Stimulated activated CD4-positive, alpha-beta T cell treated with anti-CD3 and anti-CD28 coated beads, Interleukin-12 subunit alpha, Interleukin-12 subunit beta, amount 100 ng/mL, for 24 hours (primary cell): ENCODE data around the gene SV2C.
"Not testable (repeated sequence)": the region's sequence is repeated elsewhere in the genome, so short reads cannot be mapped to it uniquely, and the experiment has no call there.

Source experiments
- DNase-seq, 2 experiments: peaks; one replicate each; pipeline ENCODE4 v3.0.0-alpha.2; 2020; ENCODE audit warnings: low read depth in 2 of 2

Gene SV2C

GRCh38 chr5:76301932-76302331 lies 218.7 kb downstream of the SV2C start:
- DNase-seq = not testable (repeated sequence)

- DNase-seq = not testable (repeated sequence)
These were observed 219.5 kb downstream of the SV2C start for GRCh38 chr5:76302661-76303060.

- no peak for DNase-seq
These were observed 220.7 kb downstream of the SV2C start for GRCh38 chr5:76303921-76304320.

GRCh38 chr5:76305269-76305668 lies 222.1 kb downstream of the SV2C start:
- no peak for DNase-seq

GRCh38 chr5:76305775-76306174 lies 222.6 kb downstream of the SV2C start:
- DNase-seq = no peak

- no peak for DNase-seq
These were observed 227.0 kb downstream of the SV2C start for GRCh38 chr5:76310208-76310607.

- no peak for DNase-seq
These were observed 229.6 kb downstream of the SV2C start for GRCh38 chr5:76312783-76313182.

- no peak for DNase-seq
These were observed 231.5 kb downstream of the SV2C start for GRCh38 chr5:76314643-76315042.

GRCh38 chr5:76319673-76320072 lies 236.5 kb downstream of the SV2C start:
- no peak for DNase-seq

- DNase-seq = not testable (repeated sequence)
These were observed 240.3 kb downstream of the SV2C start for GRCh38 chr5:76323494-76323893.

- DNase-seq = no peak
These were observed 242.1 kb downstream of the SV2C start for GRCh38 chr5:76325326-76325725.

- DNase-seq = no peak
These were observed 242.8 kb downstream of the SV2C start for GRCh38 chr5:76325876-76326491.

- DNase-seq = no peak
These were observed 243.6 kb downstream of the SV2C start for GRCh38 chr5:76326577-76327302.

GRCh38 chr5:76329346-76329745 lies 246.2 kb downstream of the SV2C start:
- DNase-seq = no peak

- no peak for DNase-seq
These were observed 247.9 kb downstream of the SV2C start for GRCh38 chr5:76331126-76331525.

GRCh38 chr5:76332102-76332501 lies 248.9 kb downstream of the SV2C start:
- no peak for DNase-seq

GRCh38 chr5:76332611-76333205 lies 249.5 kb downstream of the SV2C start:
- DNase-seq = no peak

- no peak for DNase-seq
These were observed 250.4 kb downstream of the SV2C start for GRCh38 chr5:76333571-76333970.

- no peak for DNase-seq
These were observed 251.4 kb downstream of the SV2C start for GRCh38 chr5:76334574-76334973.

- DNase-seq = not testable (repeated sequence)
These were observed 252.3 kb downstream of the SV2C start for GRCh38 chr5:76335451-76335850.

GRCh38 chr5:76336253-76336809 lies 253.1 kb downstream of the SV2C start:
- not testable (repeated sequence) for DNase-seq

GRCh38 chr5:76337953-76338451 lies 254.8 kb downstream of the SV2C start:
- DNase-seq = peak in 1 of 2 experiments; percentile 19

GRCh38 chr5:76339919-76340318 lies 256.7 kb downstream of the SV2C start:
- no peak for DNase-seq
